HG03354 (cell line): ENCODE measurements around the gene PQBP1.

Source experiments
- ATAC-seq: cut with Tn5 transposase; IDR thresholded peaks from one replicate; pipeline ENCODE4 v1.9.1; 2021; ENCODE audit warnings: mild to moderate bottlenecking; ENCODE audit not compliant: unreplicated experiment, poor library complexity, severe bottlenecking

PQBP1 gene

GRCh38 chrX:48899078-48899410, 1.3 kb downstream of the PQBP1 start:
- no peak for ATAC-seq

- no peak for ATAC-seq
Observed at GRCh38 chrX:48901069-48901468, 3.3 kb downstream of the PQBP1 start.

- no peak for ATAC-seq
Observed at GRCh38 chrX:48902135-48902534, 4.4 kb downstream of the PQBP1 start.

GRCh38 chrX:48902776-48903175, 5.0 kb downstream of the PQBP1 start:
- no peak for ATAC-seq

GRCh38 chrX:48903290-48903689, 5.6 kb downstream of the PQBP1 start:
- no peak for ATAC-seq

- ATAC-seq: no peak
Observed at GRCh38 chrX:48904180-48904579, 6.5 kb downstream of the PQBP1 start.

- no peak for ATAC-seq
Observed at GRCh38 chrX:48904626-48905025, 6.9 kb downstream of the PQBP1 start.

- no peak for ATAC-seq
Observed at GRCh38 chrX:48905090-48905790, 7.5 kb downstream of the PQBP1 start.

GRCh38 chrX:48908600-48908999, 10.9 kb downstream of the PQBP1 start:
- ATAC-seq: no peak

- ATAC-seq: no peak
Observed at GRCh38 chrX:48909703-48910294, 12.1 kb downstream of the PQBP1 start.

GRCh38 chrX:48910926-48911411, 13.2 kb downstream of the PQBP1 start:
- ATAC-seq: peak; percentile 7

GRCh38 chrX:48911412-48912182, 13.9 kb downstream of the PQBP1 start, which contains the start of gene SLC35A2:
SLC35A2 (minus strand) TSS chrX:48911646; CDS start chrX:48911636, 10 bp downstream.
- ATAC-seq: peak; percentile 72

- no peak for ATAC-seq
Observed at GRCh38 chrX:48913605-48914366, 16.1 kb downstream of the PQBP1 start.

GRCh38 chrX:48914593-48915493, 17.1 kb downstream of the PQBP1 start:
- ATAC-seq: no peak

- peak; percentile 53 for ATAC-seq
Observed at GRCh38 chrX:48917139-48918001, 19.6 kb downstream of the PQBP1 start.

GRCh38 chrX:48918301-48918642, 20.5 kb downstream of the PQBP1 start:
- ATAC-seq: no peak

GRCh38 chrX:48918643-48919340, 21.1 kb downstream of the PQBP1 start, which contains the start of gene PIM2:
PIM2 (minus strand) TSS chrX:48919024; CDS start chrX:48918834, 190 bp downstream.
- ATAC-seq: peak; percentile 70
